Fibroblast of peridontal ligament (primary cell): ENCODE measurements around the gene PSMC5.
A peak's percentile ranks its signal among the peaks of the same experiment; 100 is the strongest.
"Not testable (repeated sequence)": the region's sequence is repeated elsewhere in the genome, so short reads cannot be mapped to it uniquely, and the experiment has no call there.

Source experiments
- DNase-seq: peaks from one replicate; pipeline ENCODE4 v3.0.0-alpha.2; 2010; ENCODE audit errors: extremely low read depth

The PSMC5 gene

GRCh38 chr17:63870292-63870665, 43.0 kb downstream of the PSMC5 start:
- peak; percentile 24 for DNase-seq

DNA sequence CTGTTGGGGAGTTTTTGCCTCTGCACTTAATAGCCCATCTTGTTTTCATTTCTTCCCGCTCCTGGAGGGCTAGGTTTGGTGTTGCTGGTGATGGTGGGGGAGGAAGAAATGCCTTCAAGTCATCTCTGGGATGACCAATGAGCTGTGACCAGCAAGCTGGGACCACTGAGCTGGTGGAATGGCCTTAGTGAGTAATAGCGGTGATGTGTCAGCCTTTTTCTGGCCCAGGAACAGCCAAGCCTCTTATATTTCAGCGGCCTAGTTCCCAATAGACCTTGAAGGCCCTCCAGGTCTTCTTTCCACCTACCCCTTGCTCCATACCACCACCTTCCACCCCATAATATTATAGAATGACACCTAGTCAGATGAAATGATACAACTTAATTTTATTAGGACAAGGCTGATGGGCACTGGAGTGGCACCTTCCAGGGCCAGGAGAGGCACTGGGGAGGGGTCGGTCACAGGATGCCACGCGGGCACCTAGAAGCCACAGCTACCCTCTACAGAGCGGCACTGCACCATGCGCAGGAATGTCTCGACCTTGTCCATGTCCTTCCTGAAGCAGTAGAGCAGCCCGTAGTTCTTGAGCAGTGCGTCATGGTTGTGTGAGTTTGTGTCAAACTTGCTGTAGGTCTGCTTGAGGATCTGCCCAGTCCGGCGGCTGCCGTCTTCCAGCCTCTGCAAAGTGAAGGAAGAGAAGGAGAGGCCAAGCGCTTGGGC, 44.6 kb downstream of the PSMC5 start:
- DNase-seq = not testable (repeated sequence)

DNA sequence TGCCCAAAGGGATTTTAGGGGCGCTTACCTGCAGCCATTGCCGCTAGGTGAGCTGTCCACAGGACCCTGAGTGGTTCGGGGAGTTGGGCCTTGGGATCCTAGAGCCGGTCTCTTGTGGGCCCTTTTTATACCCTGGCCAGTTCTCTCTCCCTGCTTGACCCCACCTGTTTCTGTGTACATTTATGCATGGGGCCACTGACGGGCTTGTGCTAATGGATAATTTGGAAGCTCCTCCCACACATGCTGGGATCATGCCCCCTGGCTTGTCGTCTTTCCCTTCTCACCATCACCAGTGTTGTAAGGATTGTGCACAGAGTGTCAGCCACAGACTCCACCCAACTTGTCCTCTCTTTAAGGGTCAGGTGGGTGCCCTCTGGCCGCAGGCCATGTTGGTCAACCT, 46.3 kb downstream of the PSMC5 start, which contains the start of gene CSH2:
CSH2 (minus strand) TSS at position 101 of the 400 bp plus-strand sequence; CDS start at position 38, 63 bp downstream.
- not testable (repeated sequence) for DNase-seq

DNA sequence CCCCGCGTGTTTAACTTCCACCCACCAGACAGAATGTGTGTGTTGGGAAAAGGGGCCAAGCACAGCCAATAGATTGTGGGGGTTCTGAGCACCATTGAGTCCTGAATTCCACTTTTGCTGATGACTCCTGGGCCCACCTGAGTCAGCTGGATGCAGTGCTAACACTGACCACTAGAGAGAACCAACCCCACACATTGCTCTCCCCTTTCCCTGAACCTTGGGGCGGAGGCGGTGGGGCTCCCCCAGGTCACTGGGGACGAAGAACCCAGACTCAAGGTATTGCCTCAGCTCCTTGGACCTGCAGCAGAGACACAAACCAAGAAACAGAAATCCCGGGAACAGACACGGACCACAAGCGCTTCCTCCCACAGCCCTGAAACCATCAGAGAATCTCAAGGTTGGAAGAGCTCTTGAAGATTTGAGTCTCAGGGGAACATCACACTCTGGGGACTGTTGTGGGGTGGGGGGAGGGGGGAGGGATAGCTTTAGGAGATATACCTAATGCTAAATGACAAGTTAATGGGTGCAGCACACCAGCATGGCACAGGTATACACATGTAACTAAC, 46.9 kb downstream of the PSMC5 start:
- DNase-seq = not testable (repeated sequence)

DNA sequence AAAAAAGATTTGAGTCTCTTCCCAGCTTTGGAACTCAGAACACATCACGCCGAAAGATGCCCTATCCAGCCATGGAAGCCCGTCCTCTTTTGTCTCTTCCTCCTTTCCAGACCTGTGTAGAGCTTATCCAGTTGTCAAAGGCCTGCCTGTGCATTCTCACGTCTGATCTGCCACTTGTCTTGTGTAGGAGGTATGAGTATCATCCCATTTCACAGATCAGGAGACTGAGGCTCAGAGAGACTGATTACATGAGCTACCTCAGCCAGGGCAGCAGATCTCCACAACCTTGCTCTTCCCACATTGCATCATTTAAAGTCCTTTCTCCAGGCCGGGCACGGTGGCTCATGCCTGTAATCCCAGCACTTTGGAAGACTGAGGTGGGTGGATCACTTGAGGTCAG, 47.5 kb downstream of the PSMC5 start:
- not testable (repeated sequence) for DNase-seq

DNA sequence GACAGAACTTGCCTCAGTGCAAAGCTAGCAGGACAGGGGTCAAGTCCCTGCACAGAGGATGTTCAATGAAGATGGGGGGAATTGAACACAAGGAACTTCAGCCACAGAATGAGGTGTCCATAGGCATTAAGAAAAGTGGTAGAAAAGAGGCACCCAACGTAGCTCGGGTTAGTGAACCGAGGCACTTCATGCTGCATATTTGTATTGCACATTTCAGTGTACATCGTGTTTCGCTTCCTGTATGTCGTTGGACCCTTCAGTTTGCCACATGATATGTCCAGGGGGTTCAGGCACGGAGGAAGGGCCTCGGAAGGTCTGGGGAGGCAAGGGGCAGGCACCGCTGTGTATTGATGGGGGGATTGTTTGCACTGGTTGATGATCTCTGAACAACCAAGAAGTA, 51.2 kb downstream of the PSMC5 start:
- DNase-seq = not testable (repeated sequence)

DNA sequence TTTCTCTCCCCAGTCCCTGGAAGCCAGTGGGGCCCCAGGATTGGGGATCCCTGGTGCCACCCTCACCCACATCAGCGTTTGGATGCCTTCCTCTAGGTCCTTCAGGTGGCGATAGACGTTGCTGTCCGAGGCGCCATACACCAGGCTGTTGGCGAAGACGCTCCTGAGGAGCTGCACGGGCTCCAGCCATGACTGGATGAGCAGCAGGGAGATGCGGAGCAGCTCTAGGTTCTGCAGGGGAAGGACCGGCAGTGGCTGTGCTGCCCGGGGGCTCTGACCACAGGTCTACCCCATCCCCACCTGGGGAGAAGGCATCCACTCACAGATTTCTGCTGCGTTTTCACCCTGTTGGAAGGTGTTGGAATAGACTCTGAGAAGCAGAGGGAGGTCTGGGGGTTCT, 53.5 kb downstream of the PSMC5 start:
- no peak for DNase-seq

- not testable (repeated sequence) for DNase-seq
Observed at GRCh38 chr17:63881337-63881736, 54.1 kb downstream of the PSMC5 start.
